OCI-LY3 (cell line): ENCODE results near the gene ATOH7.

Source experiments
- CTCF ChIP-seq: fragments of 200-600, 300-600 bp; sonication (generic); IDR thresholded peaks from 2 replicates; pipeline ENCODE4 v1.5.1; 2014; ENCODE audit warnings: antibody characterized with exemption, low read length, low read depth
- EZH2phosphoT487 ChIP-seq: fragments of 200-600 bp; shearing (Covaris generic); IDR thresholded peaks from 2 replicates; pipeline ENCODE4 v1.6.1; 2018; ENCODE audit warnings: antibody characterized with exemption, mixed run types, low read depth

- TF ChIP-seq CTCF (no peak), EZH2phosphoT487 (no peak)
Measured at GRCh38 chr10:68188835-68189234, 43.1 kb downstream of the ATOH7 start.
